Daoy (cell line): Measurements from ENCODE around the gene NT5E. TPM values are rescaled to one million over a fixed set of nuclear protein-coding genes. Genes with fewer than 3 reads are reported as not detected.

ENCODE experiments used
- DNase-seq: peaks from one replicate; pipeline ENCODE4 v3.0.0-alpha.2; 2015; ENCODE audit warnings: low read depth
- total RNA-seq: library from RNA; depleted of rRNA; stranded (reverse); fragments of >200 nt; shearing (Covaris generic); gene quantifications from 2 replicates; pipeline ENCODE4 v1.2.3, GENCODE V29; 2014; rRNA removed

The NT5E gene
- 129 and 139 TPM in 2 replicates for total RNA-seq

GRCh38 chr6:85449818-85450759, at the start of gene NT5E:
Gene NT5E (plus strand): TSS chr6:85450083. CDS start chr6:85450140, 57 bp downstream.
- DNase-seq = peak; percentile 87

- DNase-seq = peak; percentile 25
Measured at GRCh38 chr6:85400331-85400730, 49.6 kb upstream of the NT5E start.

GRCh38 chr6:85401186-85402021, 48.5 kb upstream of the NT5E start:
- no peak for DNase-seq

- no peak for DNase-seq
Measured at GRCh38 chr6:85402071-85402470, 47.8 kb upstream of the NT5E start.

GRCh38 chr6:85402922-85403321, 47.0 kb upstream of the NT5E start:
- peak; percentile 13 for DNase-seq

DNA sequence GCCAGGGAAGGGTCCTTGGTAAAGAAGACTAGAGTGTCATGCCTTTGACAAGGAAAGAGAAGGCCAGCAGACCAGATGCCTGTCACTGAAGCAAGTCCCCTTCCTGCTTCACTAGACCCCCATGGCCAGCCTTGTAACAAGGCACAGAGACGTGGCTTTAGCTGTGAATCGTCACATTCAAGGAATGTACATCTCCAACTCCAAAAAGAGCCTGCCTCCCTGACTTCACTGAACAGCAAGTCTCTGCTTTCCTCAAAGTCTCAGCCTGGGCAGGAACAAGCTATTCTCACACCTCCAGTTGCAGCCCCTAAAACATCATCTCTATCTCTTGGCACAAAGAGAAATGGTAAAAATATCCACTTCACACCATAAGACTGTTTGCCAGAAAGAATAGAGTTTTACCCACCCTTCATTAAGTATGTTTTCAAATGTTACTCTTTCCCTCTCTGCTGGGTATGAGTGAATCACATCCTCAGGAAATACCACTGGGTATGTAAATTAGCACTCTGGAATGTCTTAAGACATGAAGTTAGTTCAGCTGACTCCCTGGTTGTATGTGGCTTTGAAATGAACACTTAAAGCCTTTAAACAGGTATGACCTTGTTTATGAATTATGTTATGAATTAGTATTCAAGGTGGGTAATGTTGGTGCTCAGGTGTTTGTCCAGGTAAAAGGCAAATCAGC, 46.4 kb upstream of the NT5E start:
- peak; percentile 85 for DNase-seq

GRCh38 chr6:85404016-85404563, 45.8 kb upstream of the NT5E start:
- DNase-seq = peak; percentile 55

DNA sequence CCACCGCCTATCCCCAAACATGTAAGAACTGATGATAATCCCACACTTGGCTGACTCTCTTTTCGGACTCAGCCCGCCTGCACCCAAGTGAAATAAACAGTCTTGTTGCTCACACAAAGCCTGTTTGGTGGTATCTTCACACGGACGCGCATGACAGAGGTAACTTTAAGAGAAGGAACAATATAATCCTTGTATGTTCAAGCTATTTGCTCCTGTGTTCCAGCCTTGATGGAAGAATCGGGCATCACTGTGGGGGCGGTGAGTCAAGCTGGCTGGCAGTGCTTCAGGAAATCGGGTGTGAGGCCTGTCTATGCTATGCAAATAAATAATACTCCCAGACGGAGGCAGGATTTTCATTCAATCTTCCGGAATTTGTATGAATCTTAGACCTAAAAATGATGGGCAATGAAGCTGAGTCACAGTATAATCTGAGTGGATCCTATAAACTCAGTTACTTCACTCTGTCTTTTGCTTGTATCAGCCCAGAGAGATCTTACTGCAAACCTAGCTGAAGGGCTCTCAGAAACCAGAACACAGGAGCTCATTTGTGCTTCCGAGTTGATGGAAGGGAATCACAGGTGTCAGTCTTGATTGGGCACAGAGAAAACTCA, 45.2 kb upstream of the NT5E start:
- DNase-seq = peak; percentile 97

- peak; percentile 59 for DNase-seq
Measured at GRCh38 chr6:85405175-85405852, 44.6 kb upstream of the NT5E start.

GRCh38 chr6:85405853-85406198, 44.1 kb upstream of the NT5E start:
- DNase-seq = peak; percentile 8

GRCh38 chr6:85406641-85407075, 43.2 kb upstream of the NT5E start:
- no peak for DNase-seq

DNA sequence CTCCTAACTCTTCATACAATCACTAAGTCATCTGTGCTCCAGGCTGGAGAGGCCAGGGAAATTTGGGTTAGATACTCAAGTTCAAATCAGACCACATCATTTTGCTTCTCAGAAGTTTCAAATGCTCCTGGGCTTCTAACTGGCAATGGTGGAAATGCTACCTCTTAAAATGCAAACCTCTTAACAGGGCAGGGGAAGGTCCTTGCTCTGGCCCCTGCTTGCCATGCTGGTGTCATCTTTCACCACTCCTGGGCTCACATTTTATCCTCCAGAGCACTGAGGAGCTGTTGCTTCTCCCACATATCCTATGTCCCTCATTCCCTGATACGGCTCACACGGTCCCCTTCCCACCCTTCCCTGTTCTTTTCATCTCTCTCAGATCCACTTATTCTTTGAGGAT, 41.8 kb upstream of the NT5E start:
- DNase-seq = no peak

GRCh38 chr6:85412911-85413430, 36.9 kb upstream of the NT5E start:
- DNase-seq = no peak

DNA sequence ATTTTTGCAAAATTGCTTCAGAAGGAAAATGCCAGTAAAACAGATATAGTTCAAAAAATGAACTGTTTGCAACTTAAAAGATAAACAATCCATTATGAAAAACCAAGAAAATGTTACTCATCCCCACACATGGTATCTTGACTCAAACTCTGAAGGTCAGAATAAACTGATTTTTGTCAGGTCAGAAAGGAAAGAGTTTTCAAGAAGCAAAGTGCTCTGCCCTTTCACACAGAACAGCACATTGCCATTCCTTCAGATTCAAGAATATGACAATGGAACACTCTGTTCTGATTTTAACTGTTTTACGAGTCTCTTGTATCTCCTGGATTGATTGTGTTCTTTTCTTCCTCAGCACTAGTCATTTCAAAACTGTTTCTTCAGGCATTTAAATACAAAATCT, 33.8 kb upstream of the NT5E start:
- no peak for DNase-seq

DNA sequence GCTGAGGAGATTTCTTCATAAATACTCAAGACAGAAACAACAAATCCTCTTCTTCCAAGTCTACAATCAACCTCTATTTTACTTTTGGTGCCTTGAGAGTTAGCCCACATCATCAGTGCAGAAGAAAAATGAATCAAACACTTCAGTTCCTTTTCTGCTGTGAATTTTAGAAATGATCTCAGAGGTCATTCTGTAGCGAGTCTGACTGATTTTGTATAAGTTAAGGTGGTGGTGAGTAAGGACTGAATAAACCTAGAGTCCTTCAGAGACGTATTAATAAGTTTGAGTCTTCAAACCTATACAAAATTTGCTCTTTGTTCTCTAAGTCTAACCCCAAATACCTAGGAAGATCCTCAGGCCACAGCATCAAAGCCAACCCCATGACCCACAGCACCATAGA, 33.1 kb upstream of the NT5E start:
- DNase-seq = no peak

- no peak for DNase-seq
Measured at GRCh38 chr6:85417336-85417735, 32.5 kb upstream of the NT5E start.

DNA sequence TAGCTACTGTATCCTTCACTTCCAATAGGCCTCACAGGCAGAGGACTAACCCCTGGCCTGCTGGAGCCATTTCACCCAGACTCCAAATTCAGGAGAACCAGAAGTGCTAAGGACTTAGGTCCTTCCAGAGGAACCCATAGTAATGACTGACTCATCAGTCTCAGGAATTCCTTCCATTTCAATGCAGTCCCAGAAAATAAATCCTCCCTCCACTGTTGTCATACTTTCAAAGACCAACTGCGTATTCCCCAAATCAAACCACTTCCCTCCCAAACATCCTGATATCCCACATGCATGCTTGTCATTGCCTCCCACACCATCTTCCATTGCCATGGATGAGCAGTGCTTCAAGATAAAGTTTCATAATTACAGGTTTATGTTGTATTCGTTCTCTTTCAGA, 31.8 kb upstream of the NT5E start:
- DNase-seq = peak; percentile 49

GRCh38 chr6:85419046-85419759, 30.7 kb upstream of the NT5E start:
- DNase-seq = no peak

GRCh38 chr6:85420551-85420950, 29.3 kb upstream of the NT5E start:
- no peak for DNase-seq

DNA sequence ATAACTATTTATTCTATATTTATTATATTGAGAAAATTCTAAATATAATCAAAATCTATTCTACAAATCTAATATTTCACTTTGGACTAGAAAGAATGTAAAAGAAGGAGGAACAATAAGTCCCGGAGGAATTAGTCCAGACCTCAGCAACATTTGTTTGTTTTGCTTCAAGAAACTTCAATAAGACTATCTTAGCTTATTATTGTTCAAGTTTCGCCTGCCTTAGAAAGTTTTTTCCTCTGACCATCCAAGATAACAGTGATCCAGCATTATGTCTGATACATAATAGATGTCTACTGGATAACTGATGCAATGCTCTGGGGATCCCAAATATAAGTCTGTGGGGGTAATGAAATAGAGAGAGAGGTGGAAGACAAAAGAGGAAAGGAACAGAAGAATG, 28.7 kb upstream of the NT5E start:
- DNase-seq = no peak
